Trophoblast cell (in vitro differentiated cells and primary cell): ENCODE data around the gene YES1.

Source experiments
- DNase-seq, 2 donors: peaks; one replicate each; pipeline ENCODE4 v3.0.0-alpha.2; 2016
- H2AFZ ChIP-seq: 2 replicates; pipeline ENCODE4 v1.6.1; 2013; ENCODE audit warnings: low read length, moderate library complexity, mild to moderate bottlenecking; ENCODE audit not compliant: insufficient read depth, poor library complexity
- H2AK5ac ChIP-seq: 2 replicates; pipeline ENCODE4 v1.6.1; 2013; ENCODE audit warnings: mild to moderate bottlenecking, low read length
- H2BK120ac ChIP-seq: 2 replicates; pipeline ENCODE4 v1.6.1; 2013; ENCODE audit warnings: low read length, mild to moderate bottlenecking, moderate library complexity; ENCODE audit not compliant: insufficient read depth, poor library complexity
- H2BK12ac ChIP-seq: 2 replicates; pipeline ENCODE4 v1.6.1; 2013; ENCODE audit warnings: mild to moderate bottlenecking, low read length, moderate library complexity
- H2BK5ac ChIP-seq: 2 replicates; pipeline ENCODE4 v1.6.1; 2013; ENCODE audit warnings: low read length, low read depth, moderate library complexity, mild to moderate bottlenecking; ENCODE audit not compliant: poor library complexity
- H3K14ac ChIP-seq: 2 replicates; pipeline ENCODE4 v1.6.1; 2013; ENCODE audit warnings: mild to moderate bottlenecking, low read length
- H3K18ac ChIP-seq: 2 replicates; pipeline ENCODE4 v1.6.1; 2013; ENCODE audit warnings: mild to moderate bottlenecking, low read length
- H3K23ac ChIP-seq: 2 replicates; pipeline ENCODE4 v1.6.1; 2013; ENCODE audit warnings: low read length
- H3K27ac ChIP-seq: 2 replicates; pipeline ENCODE4 v1.5.1; 2013; ENCODE audit warnings: low read depth, mild to moderate bottlenecking, inconsistent platforms, low read length, moderate library complexity
- H3K27me3 ChIP-seq: 2 replicates; pipeline ENCODE4 v1.6.1; 2013; ENCODE audit warnings: inconsistent platforms, mild to moderate bottlenecking, low read length, moderate library complexity; ENCODE audit not compliant: insufficient read depth
- H3K36me3 ChIP-seq, 2 experiments: 1 replicate in 1 of 2; 2 replicates in 1 of 2; pipeline ENCODE4 v1.6.1; 2013; ENCODE audit warnings: low read length in 2 of 2, mild to moderate bottlenecking in 2 of 2, moderate library complexity in 1 of 2; ENCODE audit not compliant: insufficient read depth in 2 of 2, control insufficient read depth in 1 of 2
- H3K4ac ChIP-seq: 2 replicates; pipeline ENCODE4 v1.6.1; 2013; ENCODE audit warnings: low read depth, mild to moderate bottlenecking, low read length, moderate library complexity
- H3K4me1 ChIP-seq, 2 experiments: 1 replicate in 1 of 2; 2 replicates in 1 of 2; pipeline ENCODE4 v1.6.1; 2013; ENCODE audit warnings: low read length in 2 of 2, mild to moderate bottlenecking in 2 of 2, moderate library complexity in 1 of 2; ENCODE audit not compliant: insufficient read depth in 2 of 2, control insufficient read depth in 1 of 2
- H3K4me2 ChIP-seq: 2 replicates; pipeline ENCODE4 v1.6.1; 2013; ENCODE audit warnings: inconsistent platforms, mild to moderate bottlenecking, low read length, moderate library complexity
- H3K4me3 ChIP-seq: 2 replicates; pipeline ENCODE4 v1.5.1; 2013; ENCODE audit warnings: mild to moderate bottlenecking, low read depth, low read length, inconsistent platforms
- H3K79me1 ChIP-seq: one replicate; pipeline ENCODE4 v1.6.1; 2013; ENCODE audit warnings: low read length
- H3K79me2 ChIP-seq: 2 replicates; pipeline ENCODE4 v1.6.1; 2013; ENCODE audit warnings: low read length, mild to moderate bottlenecking; ENCODE audit not compliant: control insufficient read depth, insufficient read depth, poor library complexity
- H3K9ac ChIP-seq: 2 replicates; pipeline ENCODE4 v1.6.1; 2013; ENCODE audit warnings: mild to moderate bottlenecking, low read length
- H3K9me3 ChIP-seq: 2 replicates; pipeline ENCODE4 v1.6.1; 2013; ENCODE audit warnings: low read depth, mild to moderate bottlenecking, control low read depth, inconsistent platforms, low read length; ENCODE audit not compliant: insufficient read depth
- H4K12ac ChIP-seq: 2 replicates; pipeline ENCODE4 v1.6.1; 2013; ENCODE audit warnings: low read depth, mild to moderate bottlenecking, low read length, moderate library complexity
- H4K8ac ChIP-seq: 2 replicates; pipeline ENCODE4 v1.6.1; 2013; ENCODE audit warnings: low read depth, mild to moderate bottlenecking, low read length, moderate library complexity
- H4K91ac ChIP-seq: one replicate; pipeline ENCODE4 v1.6.1; 2013; ENCODE audit warnings: low read depth, mild to moderate bottlenecking, low read length, moderate library complexity
- WGBS: extraction: QIAGEN DNeasy Blood & Tissue Kit; methylation state at CpG from one replicate; pipeline ENCODE4 v1.1.7; 2013; ENCODE audit warnings: missing lambda C conversion rate; ENCODE audit not compliant: insufficient read length, insufficient coverage; ENCODE audit errors: extremely low coverage; 5-methylcytosine and 5-hydroxymethylcytosine counted together

Gene YES1

DNA sequence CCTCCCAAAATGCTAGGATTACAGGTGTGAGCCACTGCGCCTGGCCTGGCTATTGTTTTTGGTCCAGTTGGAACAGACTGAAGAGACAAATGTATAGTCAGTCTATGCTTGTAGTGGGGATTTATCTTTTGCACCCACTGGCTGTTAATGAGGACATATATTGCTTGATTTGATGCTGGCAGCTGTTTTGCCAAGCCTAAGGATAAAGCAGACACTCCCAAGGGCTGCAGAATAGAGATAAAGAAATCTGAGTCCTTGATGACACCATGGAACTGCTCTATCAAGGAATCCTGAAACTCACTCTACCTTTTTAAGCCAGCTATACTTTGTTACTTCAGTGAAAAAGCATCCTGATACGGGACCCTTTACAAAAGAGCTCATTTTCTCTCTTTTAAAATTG lies 56.5 kb downstream of the YES1 start:
- Histone ChIP-seq H2AK5ac (no peak overlapping the region), H3K27ac (no peak overlapping the region), H3K4me3 (no peak overlapping the region), H3K27me3 (no peaks in the 10 kb centered on the region), H2BK120ac (no peak overlapping the region), H3K23ac (no peak overlapping the region), H3K36me3 (peaks cover 6 to 10% of the 10 kb centered on the region in 2 experiments), H3K79me1 (no peaks in the 10 kb centered on the region), H2BK5ac (no peak overlapping the region), H2BK12ac (no peak overlapping the region), H3K4me1 (no peaks in the 10 kb centered on the region), H4K12ac (no peak overlapping the region), H3K9me3 (no peaks in the 10 kb centered on the region), H3K18ac (no peak overlapping the region), H3K79me2 (no peaks in the 10 kb centered on the region), H3K4ac (no peak overlapping the region), H3K14ac (no peak overlapping the region), H3K4me2 (no peak overlapping the region), H3K9ac (no peak overlapping the region), H4K91ac (no peak overlapping the region), H2AFZ (no peak overlapping the region), H4K8ac (no peak overlapping the region)
- DNase-seq = no peak
- no CpG with 5 or more reads among the region's 2 CpGs for WGBS

DNA sequence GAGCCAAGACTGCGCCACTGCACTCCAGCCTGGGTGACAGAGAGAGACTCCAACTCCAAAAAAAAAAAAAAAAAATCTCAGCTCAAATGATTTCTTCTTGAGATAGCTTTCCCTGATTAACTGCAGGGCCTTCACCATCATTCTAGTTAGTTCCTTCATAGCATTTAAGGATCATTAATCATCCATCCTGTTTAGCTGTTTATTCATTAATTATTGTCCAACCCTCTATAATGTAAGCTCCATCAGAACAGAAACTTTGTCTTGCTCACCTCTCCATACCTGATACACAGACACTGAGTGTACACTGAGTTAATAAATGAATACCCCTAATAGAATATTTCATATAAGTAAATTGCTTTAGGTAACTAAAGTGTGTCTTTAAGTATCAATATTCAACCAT lies 57.4 kb downstream of the YES1 start:
- Histone ChIP-seq H3K36me3 (peaks cover 6 to 7% of the 10 kb centered on the region in 2 experiments), H3K18ac (peak overlapping the region; percentile 45), H2BK12ac (no peak overlapping the region), H2BK120ac (no peak overlapping the region), H2BK5ac (no peak overlapping the region), H2AK5ac (no peak overlapping the region), H4K12ac (no peak overlapping the region), H3K4me2 (no peak overlapping the region), H3K27me3 (no peaks in the 10 kb centered on the region), H3K14ac (no peak overlapping the region), H4K8ac (no peak overlapping the region), H4K91ac (no peak overlapping the region), H3K9ac (no peak overlapping the region), H3K9me3 (no peaks in the 10 kb centered on the region), H3K4me1 (no peaks in the 10 kb centered on the region), H3K4ac (no peak overlapping the region), H3K27ac (no peak overlapping the region), H3K23ac (no peak overlapping the region), H3K4me3 (no peak overlapping the region), H2AFZ (no peak overlapping the region), H3K79me1 (no peaks in the 10 kb centered on the region), H3K79me2 (no peaks in the 10 kb centered on the region)
- no CpG with 5 or more reads among the region's 1 CpG for WGBS
- no peak for DNase-seq

- no CpG with 5 or more reads among the region's 1 CpG for WGBS
- no peak overlapping the region for H3K18ac ChIP-seq
- H4K12ac ChIP-seq = no peak overlapping the region
These were observed 61.6 kb downstream of the YES1 start for GRCh38 chr18:750456-750855.

DNA sequence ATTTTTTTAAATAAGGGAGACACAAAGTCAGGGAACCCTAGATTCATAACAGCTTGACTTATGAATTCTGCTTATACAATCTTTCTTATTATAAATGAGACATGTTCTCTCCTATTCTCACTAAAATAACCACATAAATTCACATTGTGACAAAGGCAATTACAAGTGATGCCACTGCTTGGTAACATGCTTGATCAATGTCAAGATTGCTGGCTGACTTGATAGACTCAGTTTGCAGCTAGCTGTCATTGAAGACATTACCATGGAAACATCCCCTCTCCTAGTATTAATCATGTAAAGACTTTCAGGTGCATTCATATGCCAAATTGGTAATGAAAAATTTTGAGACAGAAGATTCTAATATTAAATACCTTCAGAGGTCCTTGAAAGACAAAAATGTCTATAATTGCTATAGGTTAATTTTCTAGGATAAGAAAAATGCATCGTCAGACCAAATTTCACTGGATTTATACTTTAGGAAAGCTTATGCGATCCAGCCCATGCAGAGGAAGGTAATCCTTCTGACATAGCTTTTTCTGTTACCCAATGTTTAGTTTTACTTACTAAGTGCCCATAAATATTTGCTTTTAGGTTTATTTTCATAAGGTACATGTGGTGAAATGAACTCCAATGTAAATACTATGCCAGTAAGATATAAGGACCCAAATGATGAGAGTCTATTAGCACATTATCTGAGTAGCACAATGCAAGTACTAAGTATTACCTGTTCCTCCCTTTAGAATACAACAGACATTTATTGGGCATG lies 67.0 kb downstream of the YES1 start:
- H3K14ac ChIP-seq = no peak overlapping the region
- no peak overlapping the region for H2BK12ac ChIP-seq
- DNase-seq = no peak
- H3K4me1 ChIP-seq = no peaks in the 10 kb centered on the region
- H2BK5ac ChIP-seq = no peak overlapping the region
- H3K4me3 ChIP-seq = no peak overlapping the region
- no peaks in the 10 kb centered on the region for H3K79me2 ChIP-seq
- no peaks in the 10 kb centered on the region for H3K27me3 ChIP-seq
- H3K4me2 ChIP-seq = no peak overlapping the region
- H3K27ac ChIP-seq = no peak overlapping the region
- no peaks in the 10 kb centered on the region for H3K79me1 ChIP-seq
- H3K9me3 ChIP-seq = no peaks in the 10 kb centered on the region
- no peak overlapping the region for H4K12ac ChIP-seq
- no peak overlapping the region for H3K9ac ChIP-seq
- WGBS = no CpG with 5 or more reads among the region's 2 CpGs
- no peak overlapping the region for H3K23ac ChIP-seq
- H3K4ac ChIP-seq = no peak overlapping the region
- no peak overlapping the region for H4K8ac ChIP-seq
- H3K18ac ChIP-seq = no peak overlapping the region
- H2AFZ ChIP-seq = no peak overlapping the region
- H4K91ac ChIP-seq = no peak overlapping the region
- no peak overlapping the region for H2AK5ac ChIP-seq
- H2BK120ac ChIP-seq = no peak overlapping the region
- H3K36me3 ChIP-seq = peaks cover 10 to 11% of the 10 kb centered on the region in 2 experiments

More at GRCh38 chr18:750456-750855, 61.6 kb downstream of the YES1 start:
- H3K27me3 ChIP-seq = no peaks in the 10 kb centered on the region
- no peaks in the 10 kb centered on the region for H3K79me1 ChIP-seq
- no peaks in the 10 kb centered on the region for H3K79me2 ChIP-seq
- H3K4ac ChIP-seq = no peak overlapping the region
- H2BK12ac ChIP-seq = no peak overlapping the region
- H2BK5ac ChIP-seq = no peak overlapping the region
- no peak overlapping the region for H2AK5ac ChIP-seq
- no peak overlapping the region for H3K23ac ChIP-seq
- H3K27ac ChIP-seq = no peak overlapping the region
- DNase-seq = no peak
- no peaks in the 10 kb centered on the region for H3K9me3 ChIP-seq
- H3K4me1 ChIP-seq = no peaks in the 10 kb centered on the region
- H3K4me3 ChIP-seq = no peak overlapping the region
- H4K8ac ChIP-seq = no peak overlapping the region
- H4K91ac ChIP-seq = no peak overlapping the region
- H2AFZ ChIP-seq = no peak overlapping the region
- no peak overlapping the region for H2BK120ac ChIP-seq
- no peak overlapping the region for H3K14ac ChIP-seq
- no peak overlapping the region for H3K9ac ChIP-seq
- no peak overlapping the region for H3K4me2 ChIP-seq
- peaks cover 8 to 11% of the 10 kb centered on the region in 2 experiments for H3K36me3 ChIP-seq
